Activated CD4-positive, alpha-beta T cell treated with anti-CD3 and anti-CD28 coated beads, Interleukin-2, amount 10 ng/mL, durations not matched to agents 24 days and 14 days (primary cell): ENCODE data around the gene SRSF9. TPM values are rescaled to one million over a fixed set of nuclear protein-coding genes. Genes with fewer than 3 reads are reported as not detected.
"Not testable (repeated sequence)": the region's sequence is repeated elsewhere in the genome, so short reads cannot be mapped to it uniquely, and the experiment has no call there.

Experiments
- DNase-seq: peaks from one replicate; pipeline ENCODE4 v3.0.0; 2022
- H3K27ac Mint-ChIP-seq: one replicate; pipeline ENCODE4 v1.8.0; 2022; ENCODE audit warnings: mild to moderate bottlenecking, mixed read lengths
- H3K27me3 Mint-ChIP-seq: one replicate; pipeline ENCODE4 v1.8.0; 2022; ENCODE audit warnings: mixed read lengths
- H3K36me3 Mint-ChIP-seq: one replicate; pipeline ENCODE4 v1.8.0; 2022; ENCODE audit warnings: low read depth, mild to moderate bottlenecking, mixed read lengths
- H3K4me1 Mint-ChIP-seq: one replicate; pipeline ENCODE4 v1.8.0; 2021; ENCODE audit warnings: mixed read lengths
- H3K4me3 Mint-ChIP-seq: one replicate; pipeline ENCODE4 v1.8.0; 2022; ENCODE audit warnings: mild to moderate bottlenecking, moderate library complexity, mixed read lengths
- H3K9me3 Mint-ChIP-seq: one replicate; pipeline ENCODE4 v1.8.0; 2021; ENCODE audit warnings: mixed read lengths
- intact Hi-C: fragments of 100-400 bp; cut with micrococcal nuclease; formaldehyde crosslinking; loops from one replicate; pipeline ENCODE4 v1.15.1; 2023
- total RNA-seq: library from RNA; stranded (reverse); gene quantifications from 2 replicates; pipeline ENCODE4 v1.2.3, GENCODE V29; 2022

Gene SRSF9
- total RNA-seq: 249 and 255 TPM in 2 replicates

- Mint-ChIP-seq H3K4me3 (peak within 1 kb of the TSS; percentile 90), H3K36me3 (peaks cover 23% of the 10 kb centered on the region), H3K27me3 (peaks cover under 1% of the 10 kb centered on the region), H3K9me3 (no peaks in the 10 kb centered on the region), H3K27ac (peak within 1 kb of the TSS; percentile 88), H3K4me1 (peaks cover 34% of the 10 kb centered on the region)
- DNase-seq: peak; percentile 100
- intact Hi-C loops: loop anchor here (1.0 to 2.0 kb wide), 3 partner anchors 23 to 65 kb away; partner anchors contain the start of genes DYNLL1, GATC, RNF10 and TRIAP1
Measured at GRCh38 chr12:120469450-120470149, at the start of gene SRSF9. Gene SRSF9, minus strand, starts transcription at chr12:120469748. Its CDS starts 139 bp downstream, at chr12:120469609.

GRCh38 chr12:120519324-120519723 lies 49.8 kb upstream of the SRSF9 start:
- H3K27me3 Mint-ChIP-seq, H3K4me3 Mint-ChIP-seq, intact Hi-C loops, H3K9me3 Mint-ChIP-seq, H3K4me1 Mint-ChIP-seq, DNase-seq, H3K27ac Mint-ChIP-seq: not testable (repeated sequence)
- peaks cover 19% of the 10 kb centered on the region for H3K36me3 Mint-ChIP-seq

- no peaks in the 10 kb centered on the region for H3K9me3 Mint-ChIP-seq
- no peak overlapping the region for H3K4me3 Mint-ChIP-seq
- no peak overlapping the region for H3K27ac Mint-ChIP-seq
- peaks cover 17% of the 10 kb centered on the region for H3K36me3 Mint-ChIP-seq
- DNase-seq: no peak
- H3K27me3 Mint-ChIP-seq: no peaks in the 10 kb centered on the region
- intact Hi-C loops: no loop called here
- no peaks in the 10 kb centered on the region for H3K4me1 Mint-ChIP-seq
Measured at GRCh38 chr12:120515496-120515895, 45.9 kb upstream of the SRSF9 start.

GRCh38 chr12:120514002-120514401 lies 44.5 kb upstream of the SRSF9 start:
- Mint-ChIP-seq H3K36me3 (peaks cover 21% of the 10 kb centered on the region), H3K27ac (no peak overlapping the region), H3K4me3 (no peak overlapping the region), H3K27me3 (no peaks in the 10 kb centered on the region), H3K9me3 (no peaks in the 10 kb centered on the region), H3K4me1 (no peaks in the 10 kb centered on the region)
- DNase-seq: no peak
- intact Hi-C loops: no loop called here

GRCh38 chr12:120508537-120508936 lies 39.0 kb upstream of the SRSF9 start:
- intact Hi-C loops: no loop called here
- no peak for DNase-seq
- no peak overlapping the region for H3K27ac Mint-ChIP-seq
- no peaks in the 10 kb centered on the region for H3K27me3 Mint-ChIP-seq
- peaks cover 30% of the 10 kb centered on the region for H3K36me3 Mint-ChIP-seq
- no peaks in the 10 kb centered on the region for H3K9me3 Mint-ChIP-seq
- no peak overlapping the region for H3K4me3 Mint-ChIP-seq
- no peaks in the 10 kb centered on the region for H3K4me1 Mint-ChIP-seq

- Mint-ChIP-seq H3K4me3 (no peak overlapping the region), H3K4me1 (peaks cover 5% of the 10 kb centered on the region), H3K27me3 (no peaks in the 10 kb centered on the region), H3K27ac (no peak overlapping the region), H3K36me3 (peaks cover 44% of the 10 kb centered on the region), H3K9me3 (no peaks in the 10 kb centered on the region)
- no peak for DNase-seq
- intact Hi-C loops: no loop called here
Measured at GRCh38 chr12:120504587-120504986, 35.0 kb upstream of the SRSF9 start.

GRCh38 chr12:120500581-120500980 lies 31.0 kb upstream of the SRSF9 start:
- Mint-ChIP-seq H3K9me3 (no peaks in the 10 kb centered on the region), H3K36me3 (peaks cover 58% of the 10 kb centered on the region), H3K4me3 (no peak overlapping the region), H3K27ac (no peak overlapping the region), H3K4me1 (peaks cover 23% of the 10 kb centered on the region), H3K27me3 (no peaks in the 10 kb centered on the region)
- intact Hi-C loops: no loop called here
- no peak for DNase-seq

GRCh38 chr12:120498870-120499515 lies 29.4 kb upstream of the SRSF9 start:
- Mint-ChIP-seq H3K27ac (no peak overlapping the region), H3K4me3 (no peak overlapping the region)

GRCh38 chr12:120497524-120498150 lies 28.1 kb upstream of the SRSF9 start:
- Mint-ChIP-seq H3K4me1 (peaks cover 31% of the 10 kb centered on the region), H3K27ac (peak overlapping the region; percentile 16), H3K9me3 (no peaks in the 10 kb centered on the region), H3K4me3 (peak overlapping the region; percentile 94), H3K36me3 (peaks cover 45% of the 10 kb centered on the region), H3K27me3 (no peaks in the 10 kb centered on the region)
- intact Hi-C loops: loop anchor here (2.0 kb wide), 4 partner anchors 37 to 83 kb away; partner anchors contain the start of genes COX6A1, GATC, POP5 and RNF10
- DNase-seq: no peak

More at GRCh38 chr12:120498870-120499515, 29.4 kb upstream of the SRSF9 start:
- no peak for DNase-seq
- peaks cover 57% of the 10 kb centered on the region for H3K36me3 Mint-ChIP-seq
- intact Hi-C loops: no loop called here
- no peaks in the 10 kb centered on the region for H3K9me3 Mint-ChIP-seq
- H3K4me1 Mint-ChIP-seq: peaks cover 31% of the 10 kb centered on the region
- H3K27me3 Mint-ChIP-seq: no peaks in the 10 kb centered on the region

GRCh38 chr12:120496413-120497340 lies 27.1 kb upstream of the SRSF9 start:
- peaks cover 40% of the 10 kb centered on the region for H3K36me3 Mint-ChIP-seq

GRCh38 chr12:120495731-120496412 lies 26.3 kb upstream of the SRSF9 start, which contains the start of gene DYNLL1:
Gene DYNLL1, plus strand, starts transcription at chr12:120496113. Its CDS starts 309 bp downstream, at chr12:120496422.
- intact Hi-C loops: loop anchor here (1.0 to 2.0 kb wide), 6 partner anchors 27 to 191 kb away; partner anchors contain the start of genes COX6A1, GATC, MLEC and POP5
- H3K36me3 Mint-ChIP-seq: peaks cover 38% of the 10 kb centered on the region
- H3K27ac Mint-ChIP-seq: peak within 1 kb of the TSS; percentile 82
- no peaks in the 10 kb centered on the region for H3K27me3 Mint-ChIP-seq
- peak; percentile 100 for DNase-seq
- no peaks in the 10 kb centered on the region for H3K9me3 Mint-ChIP-seq
- H3K4me3 Mint-ChIP-seq: peak within 1 kb of the TSS; percentile 94
- H3K4me1 Mint-ChIP-seq: peaks cover 31% of the 10 kb centered on the region

More at GRCh38 chr12:120496413-120497340, 27.1 kb upstream of the SRSF9 start:
- peak; percentile 82 for DNase-seq
- Mint-ChIP-seq H3K9me3 (no peaks in the 10 kb centered on the region), H3K4me1 (peaks cover 31% of the 10 kb centered on the region), H3K27me3 (no peaks in the 10 kb centered on the region), H3K4me3 (peak overlapping the region; percentile 94), H3K27ac (peak overlapping the region; percentile 82)
- intact Hi-C loops: loop anchor here (1.0 to 2.0 kb wide), 6 partner anchors 27 to 191 kb away; partner anchors contain the start of genes COX6A1, GATC, MLEC and POP5

- H3K27me3 Mint-ChIP-seq: no peaks in the 10 kb centered on the region
- no peak for DNase-seq
- H3K4me1 Mint-ChIP-seq: peaks cover 26% of the 10 kb centered on the region
- peak overlapping the region; percentile 94 for H3K4me3 Mint-ChIP-seq
- peaks cover 32% of the 10 kb centered on the region for H3K36me3 Mint-ChIP-seq
- intact Hi-C loops: no loop called here
- H3K27ac Mint-ChIP-seq: peak overlapping the region; percentile 69
- H3K9me3 Mint-ChIP-seq: no peaks in the 10 kb centered on the region
Measured at GRCh38 chr12:120495186-120495730, 25.7 kb upstream of the SRSF9 start.
